Right ventricle myocardium inferior (tissue), 1 donor: ENCODE results near the gene MAFF. TPM values are rescaled to one million over a fixed set of nuclear protein-coding genes. Genes with fewer than 3 reads are reported as not detected.

Source experiments
- ATAC-seq: fragments of 200-7000 bp; cut with Tn5 transposase; one replicate; pipeline ENCODE4 v1.9.1; 2020; ENCODE audit warnings: mild to moderate bottlenecking, moderate library complexity
- DNase-seq: peaks from one replicate; pipeline ENCODE4 v3.0.0; 2021; ENCODE audit errors: missing footprints
- intact Hi-C: fragments of 100-400 bp; cut with DNase I; formaldehyde crosslinking; loops from one replicate; pipeline ENCODE4 v1.11.0; 2022
- total RNA-seq: library from RNA; stranded (reverse); fragmentation: NEBNext Ultra II Directional; extraction: Animal tissue kit (Norgen Biotek cat#: 25700); gene quantifications from one replicate; pipeline ENCODE4 v1.2.1, GENCODE V29; 2021
- donor health status: DM: no; HTN: yes; CAD: no; lungs with severe emphysema.

The MAFF gene
- total RNA-seq, 1 donor from 2014 or later = 4.7 TPM

- peak; percentile 26 for ATAC-seq
- DNase-seq = no peak
- intact Hi-C loops = no loop called here
Observed at GRCh38 chr22:38193580-38193979, 8.2 kb upstream of the MAFF start.

- no peak for ATAC-seq
- intact Hi-C loops = no loop called here
- DNase-seq = no peak
Observed at GRCh38 chr22:38196791-38197419, 4.9 kb upstream of the MAFF start.

- no peak for ATAC-seq
- intact Hi-C loops = loop anchor here (5.0 kb wide), 1 partner anchor 37 kb away; no protein-coding TSS in a partner anchor
- DNase-seq = no peak
Observed at GRCh38 chr22:38199826-38200559, 1.8 kb upstream of the MAFF start.

- ATAC-seq (no peak), DNase-seq (no peak)
- intact Hi-C loops = loop anchor here (5.0 kb wide), 1 partner anchor 36 kb away; no protein-coding TSS in a partner anchor
Observed at GRCh38 chr22:38201371-38201710, 453 bp upstream of the MAFF start.

GRCh38 chr22:38202437-38203089 is 769 bp downstream of the MAFF start:
- peak; percentile 93 for DNase-seq
- peak; percentile 47 for ATAC-seq
- intact Hi-C loops = loop anchor here (5.0 kb wide), 1 partner anchor 35 kb away; no protein-coding TSS in a partner anchor

- ATAC-seq (no peak), DNase-seq (no peak)
- intact Hi-C loops = loop anchor here (5.0 kb wide), 1 partner anchor 34 kb away; no protein-coding TSS in a partner anchor
Observed at GRCh38 chr22:38203090-38203810, 1.5 kb downstream of the MAFF start.

GRCh38 chr22:38203855-38204514 is 2.2 kb downstream of the MAFF start:
- no peak for ATAC-seq
- intact Hi-C loops = loop anchor here (5.0 kb wide), 1 partner anchor 33 kb away; no protein-coding TSS in a partner anchor
- no peak for DNase-seq

GRCh38 chr22:38204784-38205183 is 3.0 kb downstream of the MAFF start:
- DNase-seq (no peak), ATAC-seq (no peak)
- intact Hi-C loops = loop anchor here (5.0 kb wide), 1 partner anchor 33 kb away; no protein-coding TSS in a partner anchor

- intact Hi-C loops = no loop called here
- ATAC-seq (peak; percentile 64), DNase-seq (peak; percentile 90)
Observed at GRCh38 chr22:38205261-38206128, 3.7 kb downstream of the MAFF start.

GRCh38 chr22:38207898-38208432 is 6.2 kb downstream of the MAFF start:
- DNase-seq = no peak
- intact Hi-C loops = no loop called here
- no peak for ATAC-seq

GRCh38 chr22:38208551-38208968 is 6.8 kb downstream of the MAFF start:
- no peak for ATAC-seq
- intact Hi-C loops = no loop called here
- DNase-seq = no peak

- ATAC-seq (no peak), DNase-seq (no peak)
- intact Hi-C loops = no loop called here
Observed at GRCh38 chr22:38211556-38211955, 9.8 kb downstream of the MAFF start.

- DNase-seq (no peak), ATAC-seq (no peak)
- intact Hi-C loops = no loop called here
Observed at GRCh38 chr22:38212442-38212841, 10.6 kb downstream of the MAFF start.

- ATAC-seq (no peak), DNase-seq (no peak)
- intact Hi-C loops = no loop called here
Observed at GRCh38 chr22:38213319-38213989, 11.7 kb downstream of the MAFF start.

GRCh38 chr22:38213990-38214301 is 12.2 kb downstream of the MAFF start:
- ATAC-seq = no peak
- intact Hi-C loops = no loop called here

GRCh38 chr22:38214302-38215056 is 12.7 kb downstream of the MAFF start:
- ATAC-seq (peak; percentile 54), DNase-seq (peak; percentile 81)
- intact Hi-C loops = no loop called here

More at GRCh38 chr22:38213990-38214301, 12.2 kb downstream of the MAFF start:
- no peak for DNase-seq
